ENCODE measurements around the gene AFDN.

- TF ChIP-seq, protein P1, sequence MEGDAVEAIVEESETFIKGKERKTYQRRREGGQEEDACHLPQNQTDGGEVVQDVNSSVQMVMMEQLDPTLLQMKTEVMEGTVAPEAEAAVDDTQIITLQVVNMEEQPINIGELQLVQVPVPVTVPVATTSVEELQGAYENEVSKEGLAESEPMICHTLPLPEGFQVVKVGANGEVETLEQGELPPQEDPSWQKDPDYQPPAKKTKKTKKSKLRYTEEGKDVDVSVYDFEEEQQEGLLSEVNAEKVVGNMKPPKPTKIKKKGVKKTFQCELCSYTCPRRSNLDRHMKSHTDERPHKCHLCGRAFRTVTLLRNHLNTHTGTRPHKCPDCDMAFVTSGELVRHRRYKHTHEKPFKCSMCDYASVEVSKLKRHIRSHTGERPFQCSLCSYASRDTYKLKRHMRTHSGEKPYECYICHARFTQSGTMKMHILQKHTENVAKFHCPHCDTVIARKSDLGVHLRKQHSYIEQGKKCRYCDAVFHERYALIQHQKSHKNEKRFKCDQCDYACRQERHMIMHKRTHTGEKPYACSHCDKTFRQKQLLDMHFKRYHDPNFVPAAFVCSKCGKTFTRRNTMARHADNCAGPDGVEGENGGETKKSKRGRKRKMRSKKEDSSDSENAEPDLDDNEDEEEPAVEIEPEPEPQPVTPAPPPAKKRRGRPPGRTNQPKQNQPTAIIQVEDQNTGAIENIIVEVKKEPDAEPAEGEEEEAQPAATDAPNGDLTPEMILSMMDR (IDR thresholded peaks at IDR 0.05): no peak
- TF ChIP-seq EP300 (IDR thresholded peaks at IDR 0.05): no peak
Measured at GRCh38 chr6:167997642-167998041, 170.9 kb downstream of the AFDN start, which contains the start of gene KIF25.
